GM10266 (cell line): ENCODE measurements around the gene NHERF2.
A peak's percentile ranks its signal among the peaks of the same experiment; 100 is the strongest.

ENCODE experiments used
- DNase-seq: peaks from one replicate; pipeline ENCODE4 v3.0.0; 2012; ENCODE audit errors: extremely low spot score
- TF ChIP-seq, protein P1 (sequence below): IDR thresholded peaks from 2 replicates; pipeline ENCODE4 v1.5.1; 2012; ENCODE audit warnings: mild to moderate bottlenecking, low read depth; ENCODE audit not compliant: control insufficient read depth, insufficient read depth; ENCODE audit errors: missing control alignments

Gene NHERF2

DNA sequence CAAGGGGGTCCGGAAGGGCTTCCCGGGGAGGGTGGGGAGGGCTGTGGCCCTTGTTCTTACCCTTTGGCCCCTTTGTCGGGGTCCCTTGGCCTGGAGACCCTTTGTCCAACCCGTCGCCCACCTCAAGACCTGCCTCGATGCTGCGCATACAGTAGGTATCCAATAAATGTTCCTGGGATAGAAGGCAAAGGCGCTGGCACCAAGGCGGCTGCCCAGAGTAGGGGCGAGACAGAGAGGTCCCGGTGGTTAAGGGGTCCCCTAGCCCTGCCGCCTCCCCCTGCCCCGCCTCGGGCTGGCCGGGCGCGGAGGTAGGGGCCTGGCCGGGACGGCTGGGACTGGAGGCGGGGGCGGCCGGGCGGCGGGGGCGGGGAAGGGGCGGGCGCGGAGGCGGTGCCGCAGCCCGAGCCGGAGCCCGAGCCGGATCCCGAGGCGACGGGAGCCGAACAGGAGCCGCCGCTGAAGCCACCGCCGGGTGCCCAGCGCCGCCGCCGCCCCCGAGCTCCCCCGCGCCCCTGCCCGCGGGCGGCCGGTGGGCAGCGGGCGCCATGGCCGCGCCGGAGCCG lies at the start of gene NHERF2:
NHERF2 (plus strand) TSS at position 442 of the 563 bp plus-strand sequence; CDS start at position 546, 104 bp downstream.
- DNase-seq, result peak; percentile 65
- TF ChIP-seq, protein P1, sequence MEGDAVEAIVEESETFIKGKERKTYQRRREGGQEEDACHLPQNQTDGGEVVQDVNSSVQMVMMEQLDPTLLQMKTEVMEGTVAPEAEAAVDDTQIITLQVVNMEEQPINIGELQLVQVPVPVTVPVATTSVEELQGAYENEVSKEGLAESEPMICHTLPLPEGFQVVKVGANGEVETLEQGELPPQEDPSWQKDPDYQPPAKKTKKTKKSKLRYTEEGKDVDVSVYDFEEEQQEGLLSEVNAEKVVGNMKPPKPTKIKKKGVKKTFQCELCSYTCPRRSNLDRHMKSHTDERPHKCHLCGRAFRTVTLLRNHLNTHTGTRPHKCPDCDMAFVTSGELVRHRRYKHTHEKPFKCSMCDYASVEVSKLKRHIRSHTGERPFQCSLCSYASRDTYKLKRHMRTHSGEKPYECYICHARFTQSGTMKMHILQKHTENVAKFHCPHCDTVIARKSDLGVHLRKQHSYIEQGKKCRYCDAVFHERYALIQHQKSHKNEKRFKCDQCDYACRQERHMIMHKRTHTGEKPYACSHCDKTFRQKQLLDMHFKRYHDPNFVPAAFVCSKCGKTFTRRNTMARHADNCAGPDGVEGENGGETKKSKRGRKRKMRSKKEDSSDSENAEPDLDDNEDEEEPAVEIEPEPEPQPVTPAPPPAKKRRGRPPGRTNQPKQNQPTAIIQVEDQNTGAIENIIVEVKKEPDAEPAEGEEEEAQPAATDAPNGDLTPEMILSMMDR, result no peak

DNA sequence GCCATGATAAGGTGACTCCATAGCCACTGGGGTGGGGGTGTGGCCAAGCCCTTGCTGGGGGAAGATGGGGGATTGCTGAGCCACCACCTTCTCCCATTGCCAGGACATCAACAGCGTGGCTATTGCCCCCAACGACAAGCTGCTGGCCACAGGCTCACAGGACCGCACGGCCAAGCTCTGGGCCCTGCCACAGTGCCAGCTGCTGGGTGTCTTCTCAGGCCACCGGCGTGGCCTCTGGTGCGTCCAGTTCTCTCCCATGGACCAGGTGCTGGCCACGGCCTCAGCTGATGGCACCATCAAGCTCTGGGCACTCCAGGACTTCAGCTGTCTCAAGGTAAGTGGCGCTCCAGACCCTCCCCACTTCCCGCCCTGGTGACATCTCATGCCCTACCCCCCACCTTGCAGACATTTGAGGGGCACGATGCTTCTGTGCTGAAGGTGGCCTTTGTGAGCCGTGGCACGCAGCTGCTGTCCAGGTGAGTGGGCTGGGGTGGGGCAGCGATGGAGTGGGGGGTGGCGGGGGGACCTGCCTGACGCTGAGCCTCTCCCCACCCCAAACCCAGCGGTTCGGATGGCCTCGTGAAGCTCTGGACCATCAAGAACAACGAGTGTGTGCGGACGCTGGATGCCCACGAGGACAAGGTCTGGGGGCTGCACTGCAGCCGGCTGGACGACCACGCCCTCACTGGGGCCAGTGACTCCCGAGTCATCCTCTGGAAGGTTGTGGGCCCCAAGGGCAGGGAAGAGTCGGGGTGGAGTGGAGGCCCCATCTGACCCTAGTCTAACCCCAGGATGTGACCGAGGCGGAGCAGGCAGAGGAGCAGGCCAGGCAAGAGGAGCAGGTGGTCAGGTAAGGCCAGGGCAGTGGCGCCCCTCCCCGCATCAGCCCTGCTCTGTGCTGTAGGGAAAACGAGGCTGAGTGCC lies 49.5 kb upstream of the NHERF2 start:
- TF ChIP-seq, protein P1, result no peak
- DNase-seq, result no peak

DNA sequence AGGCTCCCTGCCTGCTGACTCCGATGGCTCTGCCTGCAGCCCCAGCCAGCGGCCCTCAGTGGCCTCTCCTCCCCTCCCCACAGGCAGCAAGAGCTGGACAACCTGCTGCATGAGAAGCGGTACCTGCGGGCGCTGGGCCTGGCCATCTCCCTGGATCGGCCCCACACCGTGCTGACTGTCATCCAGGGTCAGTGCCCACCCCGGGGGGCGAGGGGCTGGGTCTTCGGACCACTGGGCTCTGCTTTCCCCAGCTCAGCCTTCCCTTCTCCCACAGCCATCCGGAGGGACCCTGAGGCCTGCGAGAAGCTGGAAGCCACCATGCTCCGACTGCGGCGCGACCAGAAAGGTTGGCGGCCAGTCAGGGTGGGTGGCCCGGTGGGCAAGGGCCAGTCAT lies 48.8 kb upstream of the NHERF2 start:
- DNase-seq, result no peak
- TF ChIP-seq, protein P1, result no peak

GRCh38 chr16:1978476-1979120 lies 48.1 kb upstream of the NHERF2 start:
- DNase-seq, result no peak
- TF ChIP-seq, protein P1, result no peak

- no peak for DNase-seq
- TF ChIP-seq, protein P1, result no peak
These were observed 47.3 kb upstream of the NHERF2 start for GRCh38 chr16:1979271-1980029.

- DNase-seq, result no peak
These were observed 46.5 kb upstream of the NHERF2 start for GRCh38 chr16:1980030-1980769.

More at GRCh38 chr16:1980030-1980769, 46.5 kb upstream of the NHERF2 start:
- TF ChIP-seq, protein P1, result no peak
